Caki2 (cell line): ENCODE data around the gene KRTAP6-1. TPM values are rescaled to one million over a fixed set of nuclear protein-coding genes. Genes with fewer than 3 reads are reported as not detected.

Experiments
- DNase-seq: peaks from one replicate; pipeline ENCODE4 v3.0.0-alpha.2; 2015; ENCODE audit warnings: low read depth
- in situ Hi-C: cut with HindIII; loops from 2 replicates; pipeline ENCODE4 v1.10.0; 2016; ENCODE audit warnings: low sequenced_read_pairs, low pct_unique_long_range_greater_than_20kb, mixed read lengths
- total RNA-seq: library from RNA; depleted of rRNA; stranded (reverse); fragments of >200 nt; shearing (Covaris generic); gene quantifications from 2 replicates; pipeline ENCODE4 v1.2.3, GENCODE V29; 2014; ENCODE audit warnings: low replicate concordance; rRNA removed

KRTAP6-1 gene, protein sequence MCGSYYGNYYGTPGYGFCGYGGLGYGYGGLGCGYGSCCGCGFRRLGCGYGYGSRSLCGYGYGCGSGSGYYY
- not detected in 2 replicates for total RNA-seq

GRCh38 chr21:30613836-30614235 lies at the start of gene KRTAP6-1:
TSS of gene KRTAP6-1 (minus strand) at chr21:30613930. CDS start at chr21:30613904, 26 bp downstream.
- no peak for DNase-seq
- in situ Hi-C loops: no loop called here

DNA sequence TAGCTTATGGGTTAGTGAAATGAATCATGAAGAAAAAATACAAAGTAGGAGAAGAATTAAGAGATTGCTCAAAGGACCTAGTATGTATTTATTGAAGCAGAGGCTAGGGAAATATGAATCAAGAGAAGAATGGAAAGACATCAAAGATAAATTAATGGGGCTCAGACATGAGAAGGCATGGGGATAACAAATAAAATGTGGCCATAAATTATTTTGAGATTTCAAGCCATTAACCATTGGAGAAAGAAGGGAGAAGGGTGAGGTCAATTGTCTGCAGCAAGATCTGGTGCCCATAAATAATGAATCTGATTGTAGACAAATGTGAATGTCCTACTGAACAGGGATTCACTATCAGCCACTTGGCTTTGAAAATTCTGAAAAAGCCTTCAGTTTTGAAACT lies 39.2 kb upstream of the KRTAP6-1 start:
- no peak for DNase-seq
- in situ Hi-C loops: no loop called here

GRCh38 chr21:30646904-30647414 lies 33.2 kb upstream of the KRTAP6-1 start:
- in situ Hi-C loops: no loop called here
- no peak for DNase-seq

DNA sequence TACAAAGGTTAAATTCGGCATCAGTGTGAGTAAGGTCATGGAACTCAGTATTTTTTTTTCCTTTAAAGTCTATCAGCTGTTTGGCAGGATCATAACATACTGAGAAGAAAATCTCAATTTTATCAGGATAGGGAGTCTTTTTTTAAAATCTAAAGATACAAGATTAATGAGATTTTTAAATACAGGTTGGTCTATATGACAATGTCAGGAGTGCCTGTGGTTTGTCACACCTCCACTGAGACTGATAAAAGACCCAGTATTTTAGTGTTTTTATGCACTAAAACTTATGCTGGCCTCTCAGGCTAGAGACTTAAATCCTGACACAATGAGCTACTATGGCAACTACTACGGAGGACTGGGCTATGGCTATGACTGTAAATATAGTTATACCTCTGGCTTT lies 28.8 kb upstream of the KRTAP6-1 start, which contains the start of gene KRTAP20-3:
KRTAP20-3 (plus strand) TSS at position 301 of the 400 bp plus-strand sequence.
- in situ Hi-C loops: no loop called here

DNA sequence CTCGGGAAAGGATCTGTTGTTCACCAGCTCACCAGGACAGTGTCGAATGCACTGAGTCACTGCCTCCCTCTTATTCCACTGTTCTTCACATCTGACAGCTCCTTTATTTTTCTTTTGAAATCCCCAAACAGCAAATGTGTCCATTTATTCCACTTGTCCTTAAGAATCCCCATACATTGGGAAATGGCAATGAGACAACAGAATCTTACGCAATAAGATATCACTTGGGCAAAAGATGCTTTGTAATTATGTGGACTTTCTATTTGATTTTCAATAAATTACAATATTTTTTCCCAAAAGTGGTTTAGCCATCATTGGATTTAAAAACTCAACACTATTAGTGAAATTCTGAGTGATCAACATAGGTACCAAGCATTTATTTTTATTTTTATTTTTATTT lies 25.0 kb upstream of the KRTAP6-1 start:
- in situ Hi-C loops: no loop called here
- DNase-seq: no peak

More for the DNA sequence above, 28.8 kb upstream of the KRTAP6-1 start, which contains the start of gene KRTAP20-3:
- DNase-seq: no peak

- no peak for DNase-seq
- in situ Hi-C loops: no loop called here
Measured at GRCh38 chr21:30634906-30635305, 21.2 kb upstream of the KRTAP6-1 start, which contains the start of gene KRTAP20-2. TSS of gene KRTAP20-2 (plus strand) at chr21:30635206. CDS start at chr21:30635264, 58 bp downstream.

DNA sequence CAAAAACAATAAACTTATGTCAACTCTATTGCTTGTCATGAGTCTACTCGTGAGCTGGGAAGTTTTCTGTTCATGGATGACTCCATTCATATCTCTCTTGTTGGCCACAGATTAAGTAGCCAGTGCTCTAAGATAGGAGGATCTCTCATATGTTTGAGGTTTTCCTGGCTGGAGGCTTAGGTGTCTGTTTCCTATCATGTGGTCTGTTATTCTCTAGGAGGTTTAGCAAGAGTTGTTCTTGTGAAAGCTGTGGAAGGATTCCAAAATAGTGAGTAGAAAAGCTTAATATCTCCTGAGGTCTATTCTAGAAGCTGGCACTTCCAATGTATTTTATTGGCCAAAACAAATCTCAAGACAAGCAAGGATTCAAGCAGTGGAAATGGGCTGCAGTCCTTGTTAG lies 15.5 kb upstream of the KRTAP6-1 start:
- no peak for DNase-seq
- in situ Hi-C loops: no loop called here

GRCh38 chr21:30628109-30628508 lies 14.4 kb upstream of the KRTAP6-1 start:
- DNase-seq: no peak
- in situ Hi-C loops: no loop called here

GRCh38 chr21:30625449-30626165 lies 11.9 kb upstream of the KRTAP6-1 start:
- DNase-seq: no peak
- in situ Hi-C loops: no loop called here

GRCh38 chr21:30623362-30623761 lies 9.6 kb upstream of the KRTAP6-1 start:
- in situ Hi-C loops: no loop called here
- no peak for DNase-seq

- DNase-seq: no peak
- in situ Hi-C loops: no loop called here
Measured at GRCh38 chr21:30620522-30620921, 6.8 kb upstream of the KRTAP6-1 start, which contains the start of gene KRTAP20-4. TSS of gene KRTAP20-4 (plus strand) at chr21:30620627.

GRCh38 chr21:30620080-30620479 lies 6.3 kb upstream of the KRTAP6-1 start:
- in situ Hi-C loops: no loop called here

DNA sequence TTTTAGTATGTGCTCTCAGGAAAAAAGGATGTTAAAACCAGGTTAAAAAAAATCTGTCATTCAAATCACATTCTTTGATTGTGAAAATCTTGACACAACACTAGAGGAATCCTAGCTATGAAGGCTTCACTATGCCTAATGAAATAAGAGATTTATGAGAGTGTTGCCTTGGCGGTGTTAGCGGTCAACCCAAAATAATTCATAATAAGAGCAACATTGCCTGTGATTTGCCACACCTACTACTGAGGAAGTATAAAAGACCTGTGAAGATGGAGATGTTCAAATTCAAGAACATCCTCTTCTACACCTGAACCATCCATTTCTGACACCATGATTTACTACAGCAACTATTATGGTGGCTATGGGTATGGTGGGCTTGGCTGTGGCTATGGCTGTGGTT lies 2.4 kb upstream of the KRTAP6-1 start, which contains the start of gene KRTAP20-1:
KRTAP20-1 (plus strand) TSS at position 301 of the 400 bp plus-strand sequence; CDS start at position 331, 30 bp downstream.
- in situ Hi-C loops: no loop called here
- DNase-seq: no peak

More at GRCh38 chr21:30620080-30620479, 6.3 kb upstream of the KRTAP6-1 start:
- DNase-seq: no peak

GRCh38 chr21:30615199-30615598 lies 1.5 kb upstream of the KRTAP6-1 start:
- in situ Hi-C loops: no loop called here
- DNase-seq: no peak

DNA sequence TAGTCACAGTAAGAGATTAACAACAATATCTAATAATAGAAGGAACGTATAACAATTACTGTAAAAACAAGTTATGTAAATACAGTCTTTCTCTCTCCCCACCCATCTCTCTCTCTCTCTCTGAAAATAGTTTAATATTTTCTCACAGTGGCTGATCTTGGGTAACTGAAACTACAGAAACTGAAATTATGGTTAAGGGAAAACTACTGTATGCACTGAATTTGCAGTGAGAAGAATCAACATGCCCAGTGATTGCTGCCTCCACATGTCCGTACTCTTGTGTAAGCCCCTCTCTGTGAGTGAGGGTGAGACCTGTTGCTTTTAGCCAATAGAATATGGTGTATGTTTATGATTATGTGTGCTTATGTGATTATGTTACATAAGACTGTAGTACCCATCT lies 1.6 kb downstream of the KRTAP6-1 start:
- no peak for DNase-seq
- in situ Hi-C loops: no loop called here

- in situ Hi-C loops: no loop called here
- no peak for DNase-seq
Measured at GRCh38 chr21:30605968-30606367, 7.8 kb downstream of the KRTAP6-1 start.

GRCh38 chr21:30600787-30601186 lies 12.9 kb downstream of the KRTAP6-1 start, which contains the start of gene KRTAP22-1:
TSS of gene KRTAP22-1 (plus strand) at chr21:30601087.
- in situ Hi-C loops: no loop called here
- no peak for DNase-seq

DNA sequence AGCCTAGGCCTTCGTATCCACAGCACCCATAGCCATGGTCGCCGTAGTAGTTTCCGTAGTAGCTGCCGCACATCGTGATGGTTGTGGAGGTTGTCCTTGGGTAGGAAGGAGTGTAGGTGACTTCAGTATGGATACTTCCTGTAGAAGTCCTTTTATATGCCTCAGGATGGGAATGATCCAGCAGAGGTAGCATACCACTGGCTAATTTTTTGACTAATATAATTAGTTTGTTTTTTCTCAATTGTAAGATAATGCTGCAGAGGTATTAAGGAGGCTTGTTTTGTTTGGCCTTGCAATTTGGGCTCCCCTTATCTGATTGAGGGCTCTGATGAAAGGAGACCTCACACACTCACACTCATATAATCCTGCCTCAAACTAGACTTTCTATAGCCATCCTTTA lies 14.9 kb downstream of the KRTAP6-1 start, which contains the start of gene KRTAP6-2:
KRTAP6-2 (minus strand) TSS at position 101 of the 400 bp plus-strand sequence; CDS start at position 73, 28 bp downstream.
- in situ Hi-C loops: no loop called here
- DNase-seq: no peak

- in situ Hi-C loops: no loop called here
- DNase-seq: no peak
Measured at GRCh38 chr21:30592140-30592539, 21.6 kb downstream of the KRTAP6-1 start, which contains the start of gene KRTAP6-3. TSS of gene KRTAP6-3 (plus strand) at chr21:30592440. CDS start at chr21:30592446, 6 bp downstream.
